Spinal cord (tissue), 10 donors: ENCODE data around the gene SAE1. TPM values are rescaled to one million over a fixed set of nuclear protein-coding genes. Genes with fewer than 3 reads are reported as not detected.
"Not testable (repeated sequence)": the region's sequence is repeated elsewhere in the genome, so short reads cannot be mapped to it uniquely, and the experiment has no call there.

Experiments used
- DNase-seq, 6 donors: peaks; one replicate each; pipeline versions ENCODE4 v3.0.0 to v3.0.0-alpha.2; 2013 to 2015; ENCODE audit warnings: low spot score in 6 of 6, low read depth in 4 of 6
- H3K27ac ChIP-seq: one replicate; pipeline ENCODE4 v1.5.1; 2013; ENCODE audit warnings: low read depth, low read length, control low read depth
- H3K27me3 ChIP-seq: one replicate; pipeline ENCODE4 v1.6.1; 2013; ENCODE audit warnings: low read length; ENCODE audit not compliant: control insufficient read depth, insufficient read depth
- H3K36me3 ChIP-seq: one replicate; pipeline ENCODE4 v1.6.1; 2013; ENCODE audit warnings: low read length; ENCODE audit not compliant: control insufficient read depth, insufficient read depth
- H3K4me1 ChIP-seq: one replicate; pipeline ENCODE4 v1.6.1; 2013; ENCODE audit warnings: low read length; ENCODE audit not compliant: control insufficient read depth, insufficient read depth
- H3K4me3 ChIP-seq: one replicate; pipeline ENCODE4 v1.5.1; 2013; ENCODE audit warnings: low read depth, low read length, control low read depth
- H3K9me3 ChIP-seq: one replicate; pipeline ENCODE4 v1.6.1; 2013; ENCODE audit warnings: low read length; ENCODE audit not compliant: control insufficient read depth, insufficient read depth
- WGBS: methylation state at CpG from one replicate; pipeline ENCODE4 v1.1.5; 2013; ENCODE audit warnings: missing lambda C conversion rate; ENCODE audit not compliant: insufficient coverage; 5-methylcytosine and 5-hydroxymethylcytosine counted together
- polyA plus RNA-seq, 2 donors: library from polyadenylated mRNA; unstranded; fragments of 120-200 nt; gene quantifications; one replicate each; pipeline ENCODE4 v1.2.1, GENCODE V29; 2013; ENCODE audit not compliant: insufficient read length in 2 of 2
- total RNA-seq, 2 donors: library from RNA; depleted of rRNA in 1 of 2; stranded (reverse); fragments of 120-200 nt in 1 of 2; fragments of >200 nt in 1 of 2; gene quantifications; one replicate each; pipeline versions ENCODE4 v1.2.3 to v1.2.4, GENCODE V29; 2013 to 2014
- donor health status: healthy.

Gene SAE1
- total and polyA plus RNA-seq, 4 donors: 89.8 to 121 (median 106) TPM

GRCh38 chr19:47094557-47095475 is 35.8 kb upstream of the SAE1 start:
- Histone ChIP-seq H3K4me3 (no peak overlapping the region), H3K27me3 (no peaks in the 10 kb centered on the region), H3K4me1 (peaks cover 52% of the 10 kb centered on the region), H3K9me3 (no peaks in the 10 kb centered on the region), H3K36me3 (peaks cover 59% of the 10 kb centered on the region), H3K27ac (peak overlapping the region; percentile 40)
- WGBS: 85% methylated on average over 9 of the region's 15 CpGs
- no peak for DNase-seq

DNA sequence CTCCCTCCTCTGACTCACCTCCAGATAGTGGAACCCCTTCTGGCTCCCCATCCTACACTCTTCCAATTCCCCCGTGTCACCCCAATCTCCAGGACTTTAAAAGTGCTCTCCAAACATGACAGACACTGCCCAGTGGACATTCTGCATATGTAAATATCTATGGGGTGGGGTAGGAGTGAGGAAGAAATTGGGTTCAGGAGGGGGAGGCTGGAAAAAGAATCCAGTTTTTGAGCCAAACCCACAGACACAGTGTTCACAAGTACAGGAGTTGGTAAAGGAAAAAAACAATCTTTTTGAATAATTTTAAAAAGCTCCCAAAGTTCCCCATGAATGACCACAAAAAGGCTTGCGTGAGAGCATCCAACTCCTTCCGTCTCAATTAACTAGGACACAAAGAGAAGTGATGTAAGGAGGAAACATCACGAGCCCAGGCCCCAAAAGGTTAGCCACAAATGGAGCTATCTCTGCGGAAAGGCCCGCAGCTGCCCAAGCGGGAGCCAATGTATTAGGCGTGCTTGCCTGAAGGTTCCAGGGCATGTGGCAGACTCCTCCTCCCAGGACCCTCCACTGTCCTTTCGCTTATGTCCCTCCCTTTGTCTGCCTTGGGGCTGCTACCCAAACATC is 35.0 kb upstream of the SAE1 start:
- Histone ChIP-seq H3K27me3 (no peaks in the 10 kb centered on the region), H3K36me3 (peaks cover 51% of the 10 kb centered on the region), H3K4me1 (peaks cover 52% of the 10 kb centered on the region), H3K4me3 (no peak overlapping the region), H3K9me3 (no peaks in the 10 kb centered on the region), H3K27ac (peak overlapping the region; percentile 52)
- WGBS: 41% methylated on average over 7 of the region's 9 CpGs
- no peak for DNase-seq

DNA sequence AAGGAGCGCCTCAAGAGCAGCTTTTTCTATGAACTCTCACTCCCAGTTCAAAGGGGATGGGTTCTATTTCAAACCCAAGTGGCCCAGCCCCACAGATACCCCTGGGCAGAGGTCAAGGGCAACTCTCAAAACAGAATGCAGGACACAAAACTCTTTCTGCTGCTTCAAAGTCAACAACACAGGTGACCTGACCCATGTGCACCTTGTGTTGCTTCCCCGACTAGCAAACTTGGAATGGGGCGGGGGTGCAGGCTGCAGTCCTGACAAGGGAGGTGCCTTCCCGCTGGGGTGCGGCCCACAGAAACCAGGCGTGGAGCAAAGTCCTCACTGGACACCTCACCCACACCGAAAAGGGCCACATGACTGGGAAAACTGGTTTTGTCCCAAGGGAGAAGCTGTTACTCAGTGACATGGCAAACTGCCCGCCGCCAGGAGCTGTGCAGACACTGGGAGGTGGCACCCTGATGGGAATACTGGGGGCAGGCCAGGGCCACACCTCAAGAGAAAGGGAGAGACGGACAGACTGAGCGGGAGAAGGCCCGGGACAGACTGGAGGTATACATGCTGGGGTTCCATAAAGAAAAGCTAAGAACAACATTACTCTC is 34.4 kb upstream of the SAE1 start:
- no peak overlapping the region for H3K4me3 ChIP-seq
- DNase-seq: no peak
- 88% methylated on average over 7 of the region's 12 CpGs for WGBS
- no peaks in the 10 kb centered on the region for H3K9me3 ChIP-seq
- H3K27me3 ChIP-seq: no peaks in the 10 kb centered on the region
- H3K4me1 ChIP-seq: peaks cover 52% of the 10 kb centered on the region
- H3K27ac ChIP-seq: peak overlapping the region; percentile 52
- peaks cover 50% of the 10 kb centered on the region for H3K36me3 ChIP-seq

DNA sequence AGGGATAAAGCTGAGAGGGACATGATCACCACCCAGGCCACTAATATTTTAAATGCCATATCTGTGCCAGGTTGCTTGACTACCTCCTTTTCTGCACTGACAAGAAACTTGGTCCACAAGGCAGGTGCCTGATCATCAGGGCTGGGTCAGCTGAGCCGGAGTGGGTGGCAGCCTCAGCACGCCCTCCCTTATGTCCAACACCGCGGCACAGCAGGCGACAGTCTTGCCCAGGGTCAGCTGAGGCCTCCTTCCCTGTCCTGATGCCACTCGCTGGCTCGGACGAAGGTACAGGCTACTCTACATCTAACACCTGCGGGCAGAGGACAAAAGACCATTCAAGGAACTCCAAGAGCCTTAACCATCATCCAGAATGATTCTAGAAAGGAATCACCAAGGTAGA is 33.9 kb upstream of the SAE1 start:
- Histone ChIP-seq H3K4me1 (peaks cover 52% of the 10 kb centered on the region), H3K9me3 (no peaks in the 10 kb centered on the region), H3K27ac (peak overlapping the region; percentile 52), H3K27me3 (no peaks in the 10 kb centered on the region), H3K4me3 (no peak overlapping the region), H3K36me3 (peaks cover 47% of the 10 kb centered on the region)
- no peak for DNase-seq
- WGBS: 85% methylated on average over 9 of the region's 9 CpGs

DNA sequence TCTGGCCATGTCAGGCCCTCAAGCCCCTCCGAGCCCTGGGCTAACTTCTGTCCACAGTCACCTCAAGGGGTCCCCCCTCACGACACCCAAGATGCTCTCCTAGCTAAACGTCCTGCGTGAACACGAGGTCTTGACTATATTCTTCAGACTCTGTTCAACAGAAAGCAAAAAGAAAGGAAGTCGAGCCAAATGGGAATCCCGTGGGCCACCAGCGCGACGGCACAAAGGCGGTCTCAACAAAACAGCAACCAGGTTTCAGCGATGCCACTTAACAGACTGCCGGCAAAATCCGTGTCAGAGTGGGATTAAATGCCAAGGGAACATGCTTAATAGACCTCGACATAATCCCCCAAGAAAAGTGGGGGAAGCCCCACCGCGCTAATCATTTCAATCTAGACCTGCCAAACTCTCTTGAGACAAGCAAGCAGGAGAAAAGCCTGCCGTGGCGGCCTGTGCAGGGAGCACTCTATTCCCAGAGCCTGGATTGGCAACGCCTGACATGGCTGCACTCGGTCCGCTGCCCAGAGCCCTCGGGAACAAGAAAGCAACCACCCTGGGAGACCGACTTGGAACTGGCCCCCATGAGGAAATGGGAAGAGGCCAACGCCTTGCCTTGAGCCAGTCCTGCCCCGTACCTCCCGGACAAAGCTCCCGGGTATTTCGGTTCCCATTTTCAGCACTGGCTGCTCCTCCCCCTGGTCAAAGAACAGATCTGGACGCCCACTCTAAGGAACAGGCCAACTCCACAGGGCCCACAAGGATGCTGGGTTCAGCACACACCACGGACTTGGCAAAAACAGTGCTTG is 33.0 kb upstream of the SAE1 start:
- peak overlapping the region; percentile 81 for H3K27ac ChIP-seq
- DNase-seq: peak in 2 of 6 donors; percentile 67 to 81
- peaks cover 38% of the 10 kb centered on the region for H3K36me3 ChIP-seq
- no peaks in the 10 kb centered on the region for H3K27me3 ChIP-seq
- WGBS: 30% methylated on average over 29 of the region's 31 CpGs
- H3K9me3 ChIP-seq: no peaks in the 10 kb centered on the region
- H3K4me3 ChIP-seq: no peak overlapping the region
- peaks cover 52% of the 10 kb centered on the region for H3K4me1 ChIP-seq

DNA sequence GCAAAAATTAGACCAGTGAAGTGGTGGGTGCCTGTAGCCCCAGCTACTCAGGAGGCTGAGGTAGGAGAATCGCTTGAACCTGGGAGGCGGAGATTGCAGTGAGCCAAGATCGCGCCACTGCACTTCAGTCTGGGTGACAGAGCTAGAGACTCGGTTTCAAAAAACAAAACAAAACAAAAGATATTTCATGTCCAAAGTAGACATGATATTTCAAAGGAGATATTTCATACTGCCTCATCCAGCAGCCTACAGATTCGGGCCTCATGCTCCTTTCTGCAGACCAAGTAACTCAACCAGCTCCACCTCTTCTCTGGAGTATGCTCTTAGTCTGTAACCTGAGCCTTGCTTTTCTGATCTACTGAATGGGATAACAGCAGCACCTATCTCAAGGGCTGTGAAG is 32.0 kb upstream of the SAE1 start:
- Histone ChIP-seq H3K9me3 (no peaks in the 10 kb centered on the region), H3K36me3 (peaks cover 29% of the 10 kb centered on the region), H3K4me1 (peaks cover 52% of the 10 kb centered on the region), H3K27me3 (no peaks in the 10 kb centered on the region), H3K27ac (no peak overlapping the region), H3K4me3 (no peak overlapping the region)
- DNase-seq: no peak
- WGBS: 100% methylated on average over 1 of the region's 6 CpGs

- H3K27ac ChIP-seq: peak overlapping the region; percentile 73
- 45% methylated on average over 3 of the region's 6 CpGs for WGBS
- DNase-seq: peak in 2 of 6 donors; percentile 55 to 65
Measured at GRCh38 chr19:47099576-47100050, 31.0 kb upstream of the SAE1 start.

GRCh38 chr19:47100290-47100689 is 30.3 kb upstream of the SAE1 start:
- no peak overlapping the region for H3K4me3 ChIP-seq
- no peak for DNase-seq
- no peaks in the 10 kb centered on the region for H3K9me3 ChIP-seq
- peaks cover 18% of the 10 kb centered on the region for H3K36me3 ChIP-seq
- no peaks in the 10 kb centered on the region for H3K27me3 ChIP-seq
- no peak overlapping the region for H3K27ac ChIP-seq
- WGBS: 86% methylated on average over 4 of the region's 5 CpGs
- H3K4me1 ChIP-seq: peaks cover 45% of the 10 kb centered on the region

More at GRCh38 chr19:47099576-47100050, 31.0 kb upstream of the SAE1 start:
- H3K27me3 ChIP-seq: no peaks in the 10 kb centered on the region
- no peaks in the 10 kb centered on the region for H3K9me3 ChIP-seq
- H3K36me3 ChIP-seq: peaks cover 21% of the 10 kb centered on the region
- H3K4me3 ChIP-seq: no peak overlapping the region
- H3K4me1 ChIP-seq: peaks cover 46% of the 10 kb centered on the region

DNA sequence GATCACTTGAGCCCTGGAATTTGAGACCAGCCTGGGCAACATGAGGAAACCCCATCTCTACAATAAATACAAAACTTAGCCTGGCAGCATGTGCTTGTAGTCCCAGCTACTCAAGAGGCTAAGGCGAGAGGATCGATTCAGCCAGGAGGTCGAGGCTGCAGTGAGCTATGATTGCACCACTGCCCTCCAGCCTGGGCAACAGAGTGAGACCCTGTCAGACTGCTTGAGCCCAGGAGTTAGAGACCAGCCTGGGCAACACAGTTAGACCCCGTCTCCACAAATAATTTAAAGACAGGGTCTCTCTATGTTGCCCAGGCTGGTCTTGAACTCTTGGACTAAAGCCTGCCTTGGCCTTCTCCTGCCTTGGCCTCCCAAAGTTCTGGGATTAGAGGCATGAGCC is 29.5 kb upstream of the SAE1 start:
- H3K36me3 ChIP-seq: peaks cover 18% of the 10 kb centered on the region
- peaks cover 40% of the 10 kb centered on the region for H3K4me1 ChIP-seq
- H3K9me3 ChIP-seq, H3K4me3 ChIP-seq, DNase-seq, H3K27ac ChIP-seq, H3K27me3 ChIP-seq: not testable (repeated sequence)
- 99% methylated on average over 4 of the region's 4 CpGs for WGBS
